Measurements from ENCODE around the gene SUGCT. TPM values are rescaled to one million over a fixed set of nuclear protein-coding genes. Genes with fewer than 3 reads are reported as not detected.

SUGCT gene
- total RNA-seq, 1 donor from 2014 or later, result 9.9 TPM

DNA sequence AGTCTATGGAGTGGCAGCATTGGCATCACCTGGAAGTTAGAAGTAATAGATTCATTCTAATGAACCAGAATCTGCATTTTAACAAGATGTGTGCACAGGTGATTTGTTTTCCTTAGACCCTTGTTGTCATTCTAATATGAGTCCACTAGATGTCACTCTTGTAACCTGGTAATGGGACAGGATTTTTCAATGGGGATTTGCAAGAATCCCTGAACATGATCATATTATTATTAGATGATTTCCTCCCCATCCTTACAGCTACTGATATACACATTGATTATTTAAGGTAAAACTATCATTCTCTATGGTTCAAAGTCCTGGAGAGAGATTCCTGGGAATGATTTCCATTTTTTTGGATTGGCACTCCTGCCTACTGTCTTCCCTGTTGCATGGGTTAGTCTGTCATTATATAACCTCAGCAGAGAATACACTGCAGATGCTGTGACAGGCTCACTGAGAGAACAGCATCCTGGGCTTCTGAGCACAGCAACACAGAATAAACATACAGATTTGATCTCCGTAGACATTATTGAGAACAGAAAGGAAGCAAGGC, 194.9 kb downstream of the SUGCT start:
- DNase-seq, result peak; percentile 76

DNA sequence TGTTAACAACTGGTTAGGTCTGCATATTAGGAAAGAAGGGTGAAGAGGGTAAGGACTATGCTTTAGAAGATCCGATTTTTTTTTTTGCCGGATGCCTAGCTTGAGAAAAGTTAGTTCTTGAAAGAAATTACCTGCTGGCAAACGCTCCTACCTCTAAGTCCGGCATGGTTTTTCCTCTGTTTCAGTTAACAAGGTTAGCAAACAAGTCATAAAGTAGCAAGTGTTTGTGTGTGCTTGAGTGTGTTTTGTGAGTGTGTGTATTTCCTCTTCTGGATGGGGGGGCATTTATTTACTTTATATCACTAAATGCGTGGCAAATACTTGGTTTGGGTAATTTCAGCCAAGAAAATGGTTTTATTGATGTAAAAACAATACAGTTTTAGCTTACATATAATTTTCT, 195.6 kb downstream of the SUGCT start:
- DNase-seq, result no peak

- DNase-seq, result no peak
Observed at GRCh38 chr7:40331915-40332314, 197.1 kb downstream of the SUGCT start.

- DNase-seq, result no peak
Observed at GRCh38 chr7:40332516-40332915, 197.7 kb downstream of the SUGCT start.

DNA sequence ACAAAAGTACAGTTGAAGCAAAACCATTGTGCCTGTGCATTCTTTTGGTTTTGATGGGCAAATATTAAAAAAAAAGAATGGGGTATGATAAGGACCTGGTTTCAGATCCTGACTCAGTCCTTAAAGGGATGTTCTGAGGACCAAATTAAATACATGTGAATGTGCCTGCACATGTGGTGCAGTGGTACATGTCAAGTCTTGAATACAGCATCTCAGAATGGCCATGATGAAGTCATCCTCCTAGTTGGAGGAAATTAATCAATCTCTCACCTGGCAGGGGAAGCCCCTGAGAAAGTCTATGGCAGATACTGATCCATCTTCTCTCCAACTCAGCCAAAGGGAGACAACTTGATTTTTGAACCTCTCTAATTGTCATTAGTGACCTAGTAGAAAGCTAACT, 207.0 kb downstream of the SUGCT start:
- no peak for DNase-seq

- no peak for DNase-seq
Observed at GRCh38 chr7:40346554-40346953, 211.7 kb downstream of the SUGCT start.

- DNase-seq, result no peak
Observed at GRCh38 chr7:40348126-40348728, 213.4 kb downstream of the SUGCT start.

DNA sequence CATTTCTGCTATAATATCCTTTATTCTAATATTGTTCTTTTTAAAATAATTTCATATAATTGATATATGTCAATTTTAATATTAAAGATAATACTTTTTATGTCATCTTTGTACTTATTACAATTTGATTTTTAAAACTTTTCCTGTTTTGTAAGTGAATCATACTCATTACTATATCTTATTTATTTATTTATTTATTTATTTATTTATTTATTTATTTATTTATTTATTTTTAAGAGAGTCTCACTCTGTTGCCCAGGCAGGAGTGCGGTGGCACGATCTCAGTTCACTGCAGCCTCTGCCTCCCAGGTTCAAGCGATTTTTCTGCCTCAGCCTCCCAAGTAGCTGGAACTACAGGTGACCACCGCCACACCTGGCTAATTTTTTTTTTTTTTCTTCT, 215.3 kb downstream of the SUGCT start:
- DNase-seq, result no peak

- DNase-seq, result no peak
Observed at GRCh38 chr7:40354711-40355110, 219.9 kb downstream of the SUGCT start.

GRCh38 chr7:40356312-40356711, 221.5 kb downstream of the SUGCT start:
- no peak for DNase-seq

- DNase-seq, result no peak
Observed at GRCh38 chr7:40356871-40357709, 222.3 kb downstream of the SUGCT start.

- no peak for DNase-seq
Observed at GRCh38 chr7:40369641-40370277, 235.0 kb downstream of the SUGCT start.

- DNase-seq, result no peak
Observed at GRCh38 chr7:40371806-40372440, 237.1 kb downstream of the SUGCT start.

DNA sequence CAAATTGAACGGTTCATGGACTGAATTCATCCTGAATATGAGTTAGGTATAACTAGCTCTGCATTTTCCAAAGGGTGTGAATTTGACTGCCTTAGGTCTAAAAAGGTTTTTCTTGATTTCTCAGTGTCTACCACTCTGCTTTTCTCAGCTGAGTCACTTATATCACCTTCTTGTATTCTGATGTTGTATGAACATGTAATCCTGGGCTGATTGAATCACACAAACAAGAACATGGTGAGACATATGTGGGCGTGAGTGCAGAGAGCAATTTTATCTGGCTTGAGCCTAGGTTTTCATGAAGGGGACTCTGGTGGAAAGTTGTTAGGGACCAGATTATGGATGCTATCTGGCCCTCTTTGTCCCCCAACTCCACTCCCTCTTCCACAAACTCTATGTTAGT, 239.8 kb downstream of the SUGCT start:
- DNase-seq, result no peak

DNA sequence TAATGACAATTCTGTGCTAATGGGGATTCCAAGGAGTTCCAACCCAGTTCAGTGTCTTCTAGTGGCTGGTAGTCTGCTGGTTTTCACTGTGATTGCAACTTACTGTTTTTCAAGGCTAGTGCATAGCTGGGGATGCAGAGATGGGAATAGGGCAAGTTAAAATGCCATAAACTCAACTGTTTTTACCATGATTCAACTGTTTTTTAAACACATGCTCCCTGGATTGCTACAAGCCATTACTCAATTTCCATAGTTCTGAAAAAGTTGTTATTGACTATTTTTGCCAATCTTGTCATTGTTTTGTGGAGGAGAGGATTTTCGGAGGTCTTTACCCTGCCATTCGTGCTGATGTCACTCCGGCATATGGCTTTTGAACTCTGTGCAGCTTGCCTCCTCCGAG, 245.3 kb downstream of the SUGCT start:
- no peak for DNase-seq

DNA sequence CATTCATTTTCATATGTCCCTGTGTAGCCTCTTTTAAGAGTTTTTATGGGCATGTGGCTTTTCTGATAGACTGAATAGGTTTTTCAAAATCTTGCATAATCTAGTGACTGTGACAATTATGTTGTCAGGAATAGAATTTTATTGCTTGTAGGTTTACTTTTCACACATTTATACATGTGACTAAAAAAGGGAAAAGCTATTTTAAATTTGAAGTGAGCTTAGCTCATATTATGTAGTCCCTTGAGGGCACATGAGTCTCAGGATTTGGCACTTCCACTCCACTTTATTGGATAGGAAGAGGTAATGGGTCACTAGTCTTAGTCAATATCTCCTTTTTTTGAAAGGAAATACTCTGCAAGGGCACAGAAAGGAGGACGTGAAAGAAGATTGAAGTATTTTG, 247.3 kb downstream of the SUGCT start:
- no peak for DNase-seq

DNA sequence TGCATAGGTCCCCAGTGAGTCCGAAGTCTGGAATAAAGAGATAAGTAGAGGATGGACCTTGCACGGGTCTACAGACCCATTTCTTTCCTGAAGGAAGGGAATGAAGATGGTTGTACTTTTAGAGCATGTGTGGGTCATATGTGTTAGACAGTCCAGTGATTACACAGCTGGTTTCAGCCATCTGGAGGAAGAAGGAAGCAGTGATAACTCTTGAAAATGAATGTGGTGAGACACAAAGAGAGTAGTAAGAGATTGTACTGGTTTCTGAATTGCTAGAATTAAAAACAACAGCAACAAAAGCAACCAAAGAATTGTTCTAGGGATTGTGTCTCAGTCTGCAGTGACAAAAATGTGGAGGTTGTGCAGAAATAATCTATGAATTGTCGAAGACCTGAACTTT, 258.9 kb downstream of the SUGCT start:
- DNase-seq, result no peak

DNA sequence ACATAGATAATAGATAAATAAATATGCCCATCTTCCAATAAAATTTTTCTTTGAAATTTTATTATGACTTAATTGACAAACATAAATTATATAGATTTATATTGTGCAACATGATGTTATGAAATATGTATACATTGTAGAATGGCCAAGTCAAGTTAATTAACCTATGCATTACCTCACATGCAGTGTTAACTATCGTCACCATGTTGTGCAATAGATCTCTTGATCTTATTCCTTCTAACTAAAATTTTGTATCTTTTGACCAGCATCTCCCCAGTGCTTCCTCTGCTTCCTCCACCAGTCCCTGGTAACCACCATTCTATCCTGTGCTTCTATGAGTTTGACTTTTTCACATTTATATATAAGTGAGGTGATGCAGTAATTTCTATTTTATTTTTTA, 259.6 kb downstream of the SUGCT start:
- DNase-seq, result no peak

DNA sequence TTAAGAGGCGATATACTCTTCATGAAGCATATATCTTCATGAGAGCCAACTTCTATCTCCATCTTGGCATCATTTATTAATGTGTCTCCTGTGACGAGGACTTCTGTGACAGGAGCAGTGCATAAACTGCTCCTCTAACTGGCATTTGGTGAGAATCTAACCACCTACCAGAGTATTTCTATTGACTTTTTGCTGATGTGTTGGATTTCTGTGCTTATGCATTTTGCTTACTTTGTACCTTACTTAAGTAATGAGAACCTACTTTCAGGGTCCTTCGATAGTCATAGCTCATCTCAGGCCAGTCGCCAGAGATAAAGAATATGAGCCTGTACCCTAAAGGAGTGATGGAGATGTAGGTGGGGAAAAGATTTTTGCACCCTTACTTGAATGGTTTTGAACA, 265.7 kb downstream of the SUGCT start:
- no peak for DNase-seq

DNA sequence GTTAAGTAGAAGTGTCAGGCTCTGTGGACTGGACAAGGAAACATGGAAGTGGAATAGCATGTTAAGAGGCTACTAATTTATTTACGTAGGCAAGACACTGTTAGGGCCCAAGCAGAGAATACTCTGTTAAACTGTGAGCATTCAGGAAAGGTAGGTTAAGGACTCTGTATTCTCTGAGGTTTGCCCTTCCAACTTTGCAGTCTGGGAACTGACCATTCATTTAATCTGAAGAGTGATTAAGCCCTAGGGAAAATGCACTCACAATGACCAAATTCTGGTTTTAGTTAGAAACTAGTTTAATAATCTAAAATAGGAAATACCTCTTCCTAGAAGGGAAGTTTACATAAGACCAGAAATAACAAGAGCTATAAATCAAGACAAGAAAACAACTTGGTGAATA, 266.6 kb downstream of the SUGCT start:
- no peak for DNase-seq

DNA sequence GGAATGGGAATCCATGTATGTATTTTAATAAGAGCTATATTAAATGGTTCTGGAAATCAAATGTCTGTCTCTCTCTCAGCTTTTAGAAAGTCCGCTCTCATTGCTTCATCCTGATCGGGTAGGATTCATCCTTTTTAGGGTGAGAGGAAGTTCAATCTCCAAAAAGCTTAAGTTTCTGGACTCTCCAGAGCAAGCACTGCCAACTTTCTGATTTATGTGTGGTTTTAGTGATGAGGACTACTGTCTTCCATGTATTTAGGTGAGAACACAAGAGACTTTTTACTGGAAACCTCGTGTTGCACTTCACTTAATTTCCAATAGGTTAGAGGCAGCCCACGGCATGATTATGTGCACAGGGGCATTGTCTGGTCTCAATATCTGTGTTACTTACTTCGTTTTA, 267.9 kb downstream of the SUGCT start:
- DNase-seq, result peak; percentile 20

GRCh38 chr7:40403703-40404476, 269.1 kb downstream of the SUGCT start:
- DNase-seq, result no peak
